ENCODE results near the gene TARS3.

- no peak for TF ChIP-seq CTCF (IDR thresholded peaks at IDR 0.05)
- no peak for TF ChIP-seq POLR2A (IDR thresholded peaks at IDR 0.05)
These were observed 54.5 kb downstream of the TARS3 start for GRCh38 chr15:101669744-101670143.

All from thyroid gland (tissue), 4 donors.